ENCODE measurements around the gene LTBR.

Gene LTBR

DNA sequence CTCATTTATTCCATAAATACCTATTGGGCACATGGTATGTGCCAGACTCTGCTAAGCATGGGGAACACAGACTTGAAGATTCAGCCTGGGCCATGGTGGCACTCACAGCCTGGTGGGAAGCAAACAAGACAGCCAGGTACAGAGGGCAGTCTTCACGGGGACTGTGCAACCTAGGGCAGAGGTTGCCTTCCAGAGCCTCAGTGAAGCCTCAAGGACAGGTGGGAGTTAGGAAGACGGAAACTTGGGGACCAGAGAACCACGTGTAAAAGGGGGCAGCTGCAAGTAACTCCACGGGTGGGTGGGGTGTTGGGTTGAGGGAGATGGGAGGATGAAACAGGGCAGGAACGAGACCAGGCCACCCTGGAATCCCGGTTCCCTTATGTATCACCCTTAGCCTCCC, 980 bp upstream of the LTBR start:
- no peak for DNase-seq (ENCODE audit: low read depth in 2 of 2)

- no peak for DNase-seq (ENCODE audit: low read depth in 2 of 2)
Observed at GRCh38 chr12:6384499-6385436, 806 bp downstream of the LTBR start.

GRCh38 chr12:6386038-6386437, 2.1 kb downstream of the LTBR start:
- DNase-seq (ENCODE audit: low read depth in 2 of 2): no peak

GRCh38 chr12:6386491-6386890, 2.5 kb downstream of the LTBR start:
- DNase-seq (ENCODE audit: low read depth in 2 of 2): no peak

DNA sequence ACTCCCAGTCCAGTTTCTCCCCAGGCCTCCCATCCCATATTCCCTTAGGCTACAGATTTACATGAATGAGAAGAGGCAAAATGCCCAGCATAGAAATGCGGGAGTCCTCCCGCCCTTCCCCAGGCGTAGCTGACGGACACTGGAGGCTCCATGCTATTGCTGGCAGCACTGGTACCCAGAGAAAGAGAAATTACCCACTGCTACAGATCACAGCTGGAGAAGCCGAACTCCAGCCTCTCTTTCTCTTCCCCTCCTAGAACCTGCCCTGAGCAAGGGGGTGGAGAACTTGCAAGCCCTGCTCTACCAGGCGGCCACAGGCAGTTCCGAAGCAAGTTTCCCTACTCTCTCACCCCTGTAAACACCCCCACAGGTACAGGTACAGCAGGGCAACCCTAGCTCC, 3.6 kb downstream of the LTBR start:
- no peak for DNase-seq (ENCODE audit: low read depth in 2 of 2)

GRCh38 chr12:6390084-6390799, 6.3 kb downstream of the LTBR start:
- DNase-seq (ENCODE audit: low read depth in 2 of 2): no peak

GRCh38 chr12:6391013-6391412, 7.1 kb downstream of the LTBR start:
- no peak for DNase-seq (ENCODE audit: low read depth in 2 of 2)

- no peak for DNase-seq (ENCODE audit: low read depth in 2 of 2)
Observed at GRCh38 chr12:6392504-6392903, 8.5 kb downstream of the LTBR start.

- DNase-seq (ENCODE audit: low read depth in 2 of 2): no peak
Observed at GRCh38 chr12:6393109-6393508, 9.1 kb downstream of the LTBR start.

- DNase-seq (ENCODE audit: low read depth in 2 of 2): no peak
Observed at GRCh38 chr12:6394398-6394797, 10.4 kb downstream of the LTBR start.

DNA sequence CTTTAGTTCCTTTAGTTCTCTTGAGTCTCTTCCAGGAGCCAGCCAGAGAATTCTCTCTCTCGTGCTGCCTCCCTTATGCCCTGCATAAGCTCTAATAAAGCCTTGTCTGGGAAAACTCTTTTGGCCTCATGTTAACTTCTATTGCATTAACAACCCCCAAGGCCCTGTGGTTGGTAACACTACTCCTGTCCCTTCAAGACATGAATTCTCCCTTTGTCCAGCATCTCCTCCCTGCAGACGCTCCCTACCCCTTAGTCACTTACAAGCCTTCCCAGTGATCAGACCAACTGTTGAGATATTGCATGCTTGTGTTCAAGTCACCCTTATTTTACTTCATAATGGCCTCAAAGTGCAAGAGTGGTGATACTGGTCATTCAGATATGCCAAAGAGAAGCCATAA, 12.1 kb downstream of the LTBR start:
- DNase-seq (ENCODE audit: low read depth in 2 of 2): no peak

DNA sequence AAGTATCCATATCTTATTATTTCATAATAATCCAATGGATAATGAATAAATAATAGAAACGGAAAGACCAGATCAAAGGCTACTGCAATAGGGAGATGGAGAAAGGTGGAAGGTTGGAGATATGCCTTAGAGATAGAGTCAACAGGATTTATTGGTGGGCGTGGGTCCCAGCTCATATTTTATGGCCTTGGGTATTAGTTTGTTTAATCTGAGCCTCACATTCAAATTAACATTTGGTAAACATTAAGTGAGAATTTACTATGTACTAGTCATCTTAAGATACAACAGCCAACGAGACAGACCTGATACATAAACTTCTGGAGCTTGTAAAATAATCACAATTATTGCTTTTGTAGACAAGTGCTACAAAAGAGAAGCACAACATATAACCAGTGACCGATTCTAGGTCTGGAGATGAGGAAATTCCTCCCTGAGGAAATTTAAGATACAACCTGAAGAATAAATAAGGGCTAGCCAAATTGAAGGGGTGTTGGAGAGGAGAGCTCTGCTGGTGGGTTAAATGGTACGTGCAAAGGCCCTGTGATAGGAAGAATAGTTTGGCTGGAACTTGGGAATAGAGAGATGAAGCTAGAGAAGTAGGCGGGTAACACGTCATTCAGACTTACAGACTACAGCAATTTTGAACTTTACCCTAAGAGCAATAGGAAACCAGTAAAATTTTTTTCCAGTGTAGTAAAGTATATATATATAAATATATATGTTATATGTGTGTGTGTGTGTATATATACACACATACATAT, 16.1 kb downstream of the LTBR start:
- no peak for DNase-seq (ENCODE audit: low read depth in 2 of 2)

DNA sequence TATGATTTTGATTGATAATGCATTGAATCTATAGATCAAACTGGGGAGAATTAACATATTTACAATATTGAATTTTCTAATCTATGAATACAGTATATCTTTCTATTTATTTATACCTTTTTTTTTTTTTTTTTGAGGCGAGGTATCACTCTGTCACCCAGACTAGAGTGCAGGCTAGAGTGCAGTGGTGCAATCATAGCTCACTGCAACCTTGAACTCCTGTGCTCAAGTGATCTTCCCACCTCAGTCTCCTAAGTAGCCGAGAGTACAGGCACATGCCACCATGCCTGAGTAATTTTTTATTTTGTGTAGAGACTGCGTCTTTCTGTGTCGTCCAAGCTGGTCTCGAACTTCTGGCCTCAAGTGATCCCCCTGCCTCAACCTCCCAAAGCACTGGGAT, 20.4 kb downstream of the LTBR start:
- no peak for DNase-seq (ENCODE audit: low read depth in 2 of 2)

DNA sequence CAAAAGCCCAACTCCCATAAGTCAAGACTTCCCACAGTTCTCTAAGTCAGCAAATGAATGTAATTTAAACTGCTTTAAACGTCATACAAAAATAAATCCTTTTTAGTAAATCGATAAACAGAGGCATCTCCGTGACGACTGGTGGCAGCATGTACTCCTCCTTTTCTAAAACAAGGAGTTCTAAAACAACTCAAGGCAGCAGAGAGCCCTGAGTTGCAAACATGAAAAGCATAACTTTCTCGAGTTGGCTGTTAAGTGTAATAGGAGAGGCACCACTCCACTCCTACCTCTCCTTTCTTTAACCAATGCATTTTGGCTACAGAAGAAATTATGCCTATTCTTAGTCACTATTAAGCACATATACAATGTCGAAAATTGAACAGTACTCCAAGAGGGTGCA, 22.0 kb downstream of the LTBR start:
- DNase-seq (ENCODE audit: low read depth in 2 of 2): no peak

GRCh38 chr12:6407236-6407954, 23.4 kb downstream of the LTBR start:
- no peak for DNase-seq (ENCODE audit: low read depth in 2 of 2)

GRCh38 chr12:6416596-6416995, 32.6 kb downstream of the LTBR start:
- no peak for DNase-seq (ENCODE audit: low read depth in 2 of 2)

GRCh38 chr12:6418796-6419195, 34.8 kb downstream of the LTBR start:
- DNase-seq (ENCODE audit: low read depth in 2 of 2): no peak

- DNase-seq (ENCODE audit: low read depth in 2 of 2): no peak
Observed at GRCh38 chr12:6420364-6420763, 36.4 kb downstream of the LTBR start.

- peak in 1 of 2 donors; percentile 61 for DNase-seq (ENCODE audit: low read depth in 2 of 2)
Observed at GRCh38 chr12:6423267-6424007, 39.5 kb downstream of the LTBR start.

GRCh38 chr12:6424008-6424347, 40.0 kb downstream of the LTBR start:
- DNase-seq (ENCODE audit: low read depth in 2 of 2): no peak

GRCh38 chr12:6424866-6425265, 40.9 kb downstream of the LTBR start:
- DNase-seq (ENCODE audit: low read depth in 2 of 2): no peak

All from stimulated activated CD4-positive, alpha-beta T cell treated with anti-CD3 and anti-CD28 coated beads, Interleukin-4, amount 100 ng/mL, for 48 hours (primary cell).